GM12878 (cell line): ENCODE data around the gene MYO3A. TPM values are rescaled to one million over a fixed set of nuclear protein-coding genes. Genes with fewer than 3 reads are reported as not detected.

Experiments used
- ATAC-seq: fragments of 200-7000 bp; cut with Tn5 transposase; 3 replicates; pipeline ENCODE4 v1.9.1; 2020; ENCODE audit warnings: mild to moderate bottlenecking, moderate library complexity
- BruUV-seq: library from RNA; stranded (reverse); fragments of 400-500 nt; replicated peaks from 2 replicates; lab custom pipeline; 2021; lab: Mats Ljungman, UMichigan
- CTCF ChIA-PET: fragments of 300-600 bp; sonication (Branson Sonifier 250); formaldehyde crosslinking; extraction: SDS; loops from one replicate; lab custom pipeline; 2021; ENCODE audit warnings: inconsistent platforms; lab: Yijun Ruan, JAX
- POLR2A ChIA-PET: fragments of 350-600 bp; formaldehyde crosslinking; extraction: SDS; loops from one replicate; lab custom pipeline; 2021; ENCODE audit warnings: inconsistent platforms; lab: Charles Lee
- RAD21 ChIA-PET: fragments of 300-600 bp; sonication (Branson Sonifier 250); formaldehyde crosslinking; loops from one replicate; lab custom pipeline; 2023; ENCODE audit warnings: antibody characterized with exemption; ENCODE audit not compliant: unreplicated experiment; lab: Charles Lee
- SMC1A ChIA-PET: fragments of 300-600 bp; sonication (Branson Sonifier 250); formaldehyde crosslinking; loops from one replicate; lab custom pipeline; 2023; ENCODE audit not compliant: unreplicated experiment, uncharacterized antibody; lab: Charles Lee
- DNase-seq: peaks from one replicate; pipeline ENCODE4 v3.0.0-alpha.2; 2011; ENCODE audit warnings: low read depth, low spot score
- FAIRE-seq: peaks from 3 replicates; lab custom pipeline; 2011; peaks lifted over from hg19 to GRCh38; lab: Jason Lieb, UNC
- H2AFZ ChIP-seq: 2 replicates; pipeline ENCODE4 v1.6.0; 2011; ENCODE audit warnings: low read depth, low read length, control low read depth; ENCODE audit not compliant: control insufficient read depth
- H3K27ac ChIP-seq: 2 replicates; pipeline ENCODE4 v1.5.1; 2011; ENCODE audit warnings: control low read depth; ENCODE audit not compliant: control insufficient read depth, insufficient read depth
- H3K27me3 ChIP-seq, 2 experiments: replicated peaks in 1 of 2; 2 replicates each; pipeline versions ENCODE4 v1.6.0 to v1.6.1; 2011; ENCODE audit warnings: low read length in 1 of 2; ENCODE audit not compliant: control insufficient read depth in 2 of 2, insufficient read depth in 2 of 2
- H3K36me3 ChIP-seq, 2 experiments: 2 replicates each; pipeline ENCODE4 v1.5.1; 2011; ENCODE audit warnings: low read length in 1 of 2; ENCODE audit not compliant: control insufficient read depth in 2 of 2, insufficient read depth in 2 of 2
- H3K4me1 ChIP-seq: 2 replicates; pipeline ENCODE4 v1.6.1; 2011; ENCODE audit warnings: mild to moderate bottlenecking, low read length, moderate library complexity, mixed read lengths; ENCODE audit not compliant: control insufficient read depth, insufficient read depth
- H3K4me2 ChIP-seq: 2 replicates; pipeline ENCODE4 v1.6.0; 2011; ENCODE audit warnings: control low read depth; ENCODE audit not compliant: control insufficient read depth, insufficient read depth
- H3K4me3 ChIP-seq: fragments of 200-600 bp; sonication (generic); 2 replicates; pipeline ENCODE4 v1.5.1; 2016
- H3K79me2 ChIP-seq: 2 replicates; pipeline ENCODE4 v1.6.0; 2011; ENCODE audit warnings: low read length; ENCODE audit not compliant: control insufficient read depth, insufficient read depth
- H3K9ac ChIP-seq: 2 replicates; pipeline ENCODE4 v1.8.0; 2011; ENCODE audit warnings: low read length, control low read depth, mixed read lengths; ENCODE audit not compliant: control insufficient read depth, insufficient read depth
- H3K9me3 ChIP-seq: replicated peaks from 3 replicates; pipeline ENCODE4 v1.5.1; 2011; ENCODE audit warnings: mild to moderate bottlenecking, low read length; ENCODE audit not compliant: control insufficient read depth, insufficient read depth
- H4K20me1 ChIP-seq: 2 replicates; pipeline ENCODE4 v1.6.0; 2011; ENCODE audit not compliant: control insufficient read depth, insufficient read depth
- BHLHE40 ChIP-seq, 2 experiments: fragments of 450-650 bp in 1 of 2; IDR thresholded peaks; 2 replicates each; pipeline ENCODE4 v1.6.1; 2011 to 2017; ENCODE audit warnings: low read depth in 2 of 2, borderline replicate concordance in 1 of 2, improper control_type of control experiment in 1 of 2, low read length in 1 of 2, mild to moderate bottlenecking in 1 of 2
- CBFB ChIP-seq: IDR thresholded peaks from 2 replicates; pipeline ENCODE4 v1.6.1; 2016; ENCODE audit warnings: antibody characterized with exemption, low read depth
- CHD4 ChIP-seq: fragments of 200-600 bp; sonication (generic); IDR thresholded peaks from 2 replicates; pipeline ENCODE4 v1.6.1; 2016; ENCODE audit warnings: mild to moderate bottlenecking
- ESRRA ChIP-seq: IDR thresholded peaks from 2 replicates; pipeline ENCODE4 v1.6.1; 2012; ENCODE audit warnings: mild to moderate bottlenecking, low read length, improper control_type of control experiment
- GATAD2B ChIP-seq: fragments of 450-650 bp; conservative IDR thresholded peaks from 2 replicates; pipeline ENCODE4 v1.6.1; 2017; ENCODE audit warnings: low read depth, mild to moderate bottlenecking, moderate library complexity
- HDAC6 ChIP-seq: fragments of 200-600 bp; sonication (generic); IDR thresholded peaks from one replicate; pipeline ENCODE4 v1.8.0; 2017; ENCODE audit warnings: antibody characterized with exemption; ENCODE audit not compliant: unreplicated experiment
- MEF2B ChIP-seq: fragments of 450-650 bp; IDR thresholded peaks from 2 replicates; pipeline ENCODE4 v1.6.1; 2018; ENCODE audit warnings: mild to moderate bottlenecking, moderate library complexity; ENCODE audit not compliant: partially characterized antibody, poor library complexity, severe bottlenecking
- MTA3 ChIP-seq: IDR thresholded peaks from 2 replicates; pipeline ENCODE4 v1.6.1; 2012; ENCODE audit warnings: low read length, inconsistent platforms, borderline replicate concordance
- MYB ChIP-seq: fragments of 150-350 bp; IDR thresholded peaks from 2 replicates; pipeline ENCODE4 v1.6.1; 2014; ENCODE audit warnings: mild to moderate bottlenecking, low read depth, low read length, borderline replicate concordance
- NRF1 ChIP-seq: conservative IDR thresholded peaks from 2 replicates; pipeline ENCODE4 v1.6.1; 2011; ENCODE audit warnings: mild to moderate bottlenecking, low read depth, low read length, improper control_type of control experiment
- RB1 ChIP-seq: fragments of 450-650 bp; formaldehyde crosslinking; IDR thresholded peaks from 2 replicates; pipeline ENCODE4 v1.6.1; 2017; ENCODE audit warnings: mild to moderate bottlenecking, borderline replicate concordance
- RELB ChIP-seq: fragments of 450-650 bp; IDR thresholded peaks from 2 replicates; pipeline ENCODE4 v1.6.1; 2017; ENCODE audit warnings: low read depth, mild to moderate bottlenecking, moderate library complexity
- SMAD1 ChIP-seq: fragments of 450-650 bp; IDR thresholded peaks from 2 replicates; pipeline ENCODE4 v1.6.1; 2018; ENCODE audit warnings: mild to moderate bottlenecking, low read depth; ENCODE audit not compliant: partially characterized antibody
- YBX1 ChIP-seq: fragments of 450-650 bp; IDR thresholded peaks from 2 replicates; pipeline ENCODE4 v1.6.1; 2016; ENCODE audit warnings: antibody characterized with exemption
- ZBED1 ChIP-seq: IDR thresholded peaks from 2 replicates; pipeline ENCODE4 v1.6.1; 2016; ENCODE audit warnings: borderline replicate concordance
- ZBTB40 ChIP-seq: fragments of 450-650 bp; IDR thresholded peaks from 2 replicates; pipeline ENCODE4 v1.6.1; 2016; ENCODE audit warnings: mild to moderate bottlenecking, moderate library complexity, borderline replicate concordance
- ZNF687 ChIP-seq: fragments of 450-650 bp; IDR thresholded peaks from 2 replicates; pipeline ENCODE4 v1.6.1; 2017; ENCODE audit warnings: mild to moderate bottlenecking, moderate library complexity
- WGBS: methylation state at CpG from one replicate; pipeline ENCODE4 v1.1.6; 2016; ENCODE audit warnings: low lambda C conversion rate; ENCODE audit not compliant: insufficient replicate concordance, insufficient coverage; ENCODE audit errors: missing lambda C conversion rate; 5-methylcytosine and 5-hydroxymethylcytosine counted together
- in situ Hi-C: fragments of 300-500 bp; cut with MboI; formaldehyde crosslinking; loops from 9 replicates; pipeline ENCODE4 v1.14.3; 2018; ENCODE audit warnings: mixed read lengths
- intact Hi-C: fragments of 100-400 bp; cut with micrococcal nuclease; formaldehyde crosslinking; loops from one replicate; pipeline ENCODE4 v1.14.2; 2022; ENCODE audit not compliant: unreplicated experiment
- polyA plus RNA-seq, 11 experiments: library from polyadenylated mRNA; depleted of rRNA in 4 of 11; unstranded in 6 of 11; stranded (reverse) in 5 of 11; fragments of >200 nt; fragmentation: Nextera tagmentation in 4 of 11; fragmentation: Illumina TruSeq in 1 of 11; extraction: Ambion mirVana in 4 of 11; extraction: Trizol in 1 of 11; gene quantifications; 1 replicate in 1 of 11; 2 replicates in 10 of 11; pipeline versions ENCODE4 v1.2.1 to v1.2.3, GENCODE V29; 2011 to 2016; ENCODE audit warnings: inconsistent platforms in 2 of 11, missing spikeins in 2 of 11, low read depth in 1 of 11
- total RNA-seq, 4 experiments: library from RNA; depleted of rRNA in 3 of 4; stranded (reverse); fragments of >200 nt in 3 of 4; fragmentation: Illumina TruSeq in 1 of 4; extraction: Trizol in 1 of 4; gene quantifications; 2 replicates each; pipeline versions ENCODE4 v1.2.1 to v1.2.3, GENCODE V29; 2013 to 2021

The MYO3A gene
- total and polyA plus RNA-seq, 10 of the 15 experiments (the other 5 are each of a cell fraction or from before 2014, with no cell fraction given), result not detected

GRCh38 chr10:25965584-25965983 lies 31.6 kb downstream of the MYO3A start:
- H3K79me2 ChIP-seq, result no peaks in the 10 kb centered on the region
- no peaks in the 10 kb centered on the region for H3K4me1 ChIP-seq
- FAIRE-seq (no peak), DNase-seq (no peak), ATAC-seq (no peak)
- no peaks in the 10 kb centered on the region; a peak in 2 of 4 replicates for H3K27me3 ChIP-seq
- POLR2A ChIA-PET, result no interaction called here
- no peaks in the 10 kb centered on the region for H3K36me3 ChIP-seq
- no peak overlapping the region for H3K4me2 ChIP-seq
- 11% methylated on average over 4 of the region's 4 CpGs for WGBS
- CTCF ChIA-PET, result no interaction called here
- H3K4me3 ChIP-seq, result no peak overlapping the region
- no peak overlapping the region for H3K27ac ChIP-seq
- RAD21 ChIA-PET, result no interaction called here
- in situ Hi-C loops (no loop called here), intact Hi-C loops (no loop called here)
- H3K9me3 ChIP-seq, result no peaks in the 10 kb centered on the region
- H2AFZ ChIP-seq, result no peak overlapping the region
- SMC1A ChIA-PET, result no interaction called here
- no peak overlapping the region for H3K9ac ChIP-seq
- no peaks in the 10 kb centered on the region for H4K20me1 ChIP-seq
- no TSS peak for BruUV-seq
- no peak for TF ChIP-seq CHD4
- no peak for TF ChIP-seq HDAC6
- TF ChIP-seq RELB, result no peak
- no peak for TF ChIP-seq ESRRA
- no peak for TF ChIP-seq MYB
- TF ChIP-seq NRF1, result no peak
- TF ChIP-seq BHLHE40 (IDR thresholded peaks at IDR 0.05; ENCODE audit: borderline replicate concordance in 1 of 2, low read depth in 2 of 2, low read length in 1 of 2), result no peak
- TF ChIP-seq MTA3, result no peak
- TF ChIP-seq YBX1, result no peak
- TF ChIP-seq ZNF687, result no peak
- no peak for TF ChIP-seq MEF2B
- TF ChIP-seq GATAD2B, result no peak
- TF ChIP-seq ZBED1, result no peak
- TF ChIP-seq SMAD1, result no peak
- TF ChIP-seq CBFB, result no peak
- TF ChIP-seq RB1, result no peak
- TF ChIP-seq ZBTB40, result no peak
